ENCODE measurements around the gene PITX3. TPM values are rescaled to one million over a fixed set of nuclear protein-coding genes. Genes with fewer than 3 reads are reported as not detected.
A peak's percentile ranks its signal among the peaks of the same experiment; 100 is the strongest.

Gene PITX3
- total and polyA plus RNA-seq, 9 of the 15 experiments (the other 6 are each of a cell fraction or from before 2014, with no cell fraction given), result 0.30 to 0.98 (median 0.95) TPM; not detected in 6

- H3K9ac ChIP-seq (ENCODE audit: insufficient read depth in 1 of 2, low read depth in 2 of 2, low read length in 2 of 2), result no peak overlapping the region
- H3K27ac ChIP-seq (ENCODE audit: extremely low read depth, low read depth, low read length), result no peak overlapping the region
- ChIA-PET CTCF (ENCODE audit: low intra/inter-chr PET ratio) (no interaction called here), POLR2A (interaction anchor here (0.6 to 1.7 kb wide), 5 partner anchors 10 to 123 kb away, joined by 3 to 10 read pairs (median 4); partner anchors contain the start of gene PITX3)
- ATAC-seq (no peak), FAIRE-seq (no peak), DNase-seq (ENCODE audit: extremely low read depth in 1 of 4, low spot score in 3 of 4) (no peak)
- H2AFZ ChIP-seq (ENCODE audit: low read depth, low read length), result no peak overlapping the region
- no peaks in the 10 kb centered on the region for H3K79me2 ChIP-seq (ENCODE audit: control insufficient read depth, insufficient read depth, low read length)
- no peak overlapping the region for H3K4me3 ChIP-seq
- TF ChIP-seq ZNF778 (CRISPR knock-in tag; IDR thresholded peaks at IDR 0.05) (no peak), FIP1L1 (IDR thresholded peaks at IDR 0.05; ENCODE audit: low read depth, low read length, poor library complexity, severe bottlenecking) (no peak), TCF7 (IDR thresholded peaks at IDR 0.05; ENCODE audit: borderline replicate concordance) (no peak), ZNF212 (CRISPR knock-in tag; IDR thresholded peaks at IDR 0.05) (no peak), CEBPB (tag; IDR thresholded peaks at IDR 0.05) (peak; percentile 54), CHD7 (IDR thresholded peaks at IDR 0.05; ENCODE audit: low read depth, low read length) (no peak), CAMTA2 (CRISPR knock-in tag; conservative IDR thresholded peaks at IDR 0.05) (no peak)
- WGBS (ENCODE audit: insufficient coverage, low coverage, missing lambda C conversion rate), result 45% methylated on average over 7 of the region's 8 CpGs
- H3K9me3 ChIP-seq (replicated peaks; ENCODE audit: control insufficient read depth, insufficient read depth, low read depth, low read length), result no peaks in the 10 kb centered on the region
- peaks cover 0 to 5% of the 10 kb centered on the region in 2 experiments; a peak in 1 of 5 replicates for H3K27me3 ChIP-seq (ENCODE audit: control insufficient read depth in 2 of 2, insufficient read depth in 2 of 2, low read length in 2 of 2)
- in situ Hi-C loops (cut with MboI) (loop anchor here (5.0 to 25.0 kb wide), 2 partner anchors 120 to 360 kb away; no protein-coding TSS in a partner anchor), intact Hi-C loops (cut with micrococcal nuclease) (no loop called here)
- no TSS peak for BruUV-seq (replicated peaks)
- H3K4me2 ChIP-seq (ENCODE audit: insufficient read depth, low read length), result peak overlapping the region; percentile 75; the same call in 1 of the 2 replicates
- no peaks in the 10 kb centered on the region for H3K9me1 ChIP-seq (ENCODE audit: control insufficient read depth, insufficient read depth, low read length)
- H3K36me3 ChIP-seq (ENCODE audit: control insufficient read depth, insufficient read depth, low read length), result no peaks in the 10 kb centered on the region
- H3K4me1 ChIP-seq (replicated peaks in 1 of 2; ENCODE audit: control insufficient read depth in 2 of 2, insufficient read depth in 2 of 2, low read length in 2 of 2), result peaks cover 11 to 34% of the 10 kb centered on the region in 2 experiments; a peak in 4 of 5 replicates
- H4K20me1 ChIP-seq (replicated peaks; ENCODE audit: control insufficient read depth, insufficient read depth, low read length), result no peaks in the 10 kb centered on the region
These were observed 14.3 kb downstream of the PITX3 start for GRCh38 chr10:102227050-102227449.
